Lower leg skin (tissue), 3 donors: ENCODE data around the gene FAXDC2.

Experiments
- POLR2A ChIP-seq, 2 donors: fragments of 450-650 bp; IDR thresholded peaks; one replicate each; pipeline ENCODE4 v1.6.1; 2016 to 2017; ENCODE audit warnings: antibody characterized with exemption in 2 of 2, mild to moderate bottlenecking in 1 of 2, moderate library complexity in 1 of 2
- TF ChIP-seq, protein P1 (sequence below), 3 donors: fragments of 450-650 bp; IDR thresholded peaks; one replicate each; pipeline ENCODE4 v1.5.1; 2016; ENCODE audit warnings: antibody characterized with exemption in 3 of 3, mild to moderate bottlenecking in 3 of 3, moderate library complexity in 2 of 3

- TF ChIP-seq, protein P1, sequence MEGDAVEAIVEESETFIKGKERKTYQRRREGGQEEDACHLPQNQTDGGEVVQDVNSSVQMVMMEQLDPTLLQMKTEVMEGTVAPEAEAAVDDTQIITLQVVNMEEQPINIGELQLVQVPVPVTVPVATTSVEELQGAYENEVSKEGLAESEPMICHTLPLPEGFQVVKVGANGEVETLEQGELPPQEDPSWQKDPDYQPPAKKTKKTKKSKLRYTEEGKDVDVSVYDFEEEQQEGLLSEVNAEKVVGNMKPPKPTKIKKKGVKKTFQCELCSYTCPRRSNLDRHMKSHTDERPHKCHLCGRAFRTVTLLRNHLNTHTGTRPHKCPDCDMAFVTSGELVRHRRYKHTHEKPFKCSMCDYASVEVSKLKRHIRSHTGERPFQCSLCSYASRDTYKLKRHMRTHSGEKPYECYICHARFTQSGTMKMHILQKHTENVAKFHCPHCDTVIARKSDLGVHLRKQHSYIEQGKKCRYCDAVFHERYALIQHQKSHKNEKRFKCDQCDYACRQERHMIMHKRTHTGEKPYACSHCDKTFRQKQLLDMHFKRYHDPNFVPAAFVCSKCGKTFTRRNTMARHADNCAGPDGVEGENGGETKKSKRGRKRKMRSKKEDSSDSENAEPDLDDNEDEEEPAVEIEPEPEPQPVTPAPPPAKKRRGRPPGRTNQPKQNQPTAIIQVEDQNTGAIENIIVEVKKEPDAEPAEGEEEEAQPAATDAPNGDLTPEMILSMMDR (IDR thresholded peaks at IDR 0.05): no peak
- TF ChIP-seq POLR2A (IDR thresholded peaks at IDR 0.05): no peak
Measured at GRCh38 chr5:154800582-154800981, 49.8 kb downstream of the FAXDC2 start.
